ENCODE measurements around the gene SYNRG. TPM values are rescaled to one million over a fixed set of nuclear protein-coding genes. Genes with fewer than 3 reads are reported as not detected.

The SYNRG gene
- total and polyA plus RNA-seq, 4 donors, result 6.5 to 20.5 (median 15.9) TPM

DNA sequence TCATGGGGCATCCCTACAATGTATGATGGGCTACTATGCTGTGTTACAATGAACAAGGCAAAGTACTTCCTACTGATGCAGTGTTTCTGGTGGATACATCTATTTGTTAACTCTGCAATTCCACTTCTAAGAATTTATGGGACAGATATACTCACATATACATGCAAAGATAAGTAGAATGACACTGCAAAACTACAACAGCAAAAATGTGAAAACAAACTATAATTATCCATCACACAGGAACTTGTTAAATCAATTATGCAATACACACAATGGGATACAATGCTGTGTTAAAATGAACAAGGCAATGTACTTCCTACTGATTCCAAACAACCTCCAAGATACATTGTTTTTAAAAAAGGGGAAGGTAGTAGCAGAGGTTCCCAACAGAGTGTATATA is 30.8 kb upstream of the SYNRG start (continued):
- TF ChIP-seq, protein P1, sequence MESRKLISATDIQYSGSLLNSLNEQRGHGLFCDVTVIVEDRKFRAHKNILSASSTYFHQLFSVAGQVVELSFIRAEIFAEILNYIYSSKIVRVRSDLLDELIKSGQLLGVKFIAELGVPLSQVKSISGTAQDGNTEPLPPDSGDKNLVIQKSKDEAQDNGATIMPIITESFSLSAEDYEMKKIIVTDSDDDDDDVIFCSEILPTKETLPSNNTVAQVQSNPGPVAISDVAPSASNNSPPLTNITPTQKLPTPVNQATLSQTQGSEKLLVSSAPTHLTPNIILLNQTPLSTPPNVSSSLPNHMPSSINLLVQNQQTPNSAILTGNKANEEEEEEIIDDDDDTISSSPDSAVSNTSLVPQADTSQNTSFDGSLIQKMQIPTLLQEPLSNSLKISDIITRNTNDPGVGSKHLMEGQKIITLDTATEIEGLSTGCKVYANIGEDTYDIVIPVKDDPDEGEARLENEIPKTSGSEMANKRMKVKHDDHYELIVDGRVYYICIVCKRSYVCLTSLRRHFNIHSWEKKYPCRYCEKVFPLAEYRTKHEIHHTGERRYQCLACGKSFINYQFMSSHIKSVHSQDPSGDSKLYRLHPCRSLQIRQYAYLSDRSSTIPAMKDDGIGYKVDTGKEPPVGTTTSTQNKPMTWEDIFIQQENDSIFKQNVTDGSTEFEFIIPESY (IDR thresholded peaks at IDR 0.05), result no peak
- TF ChIP-seq FOXA2 (IDR thresholded peaks at IDR 0.05) (no peak), TAF1 (conservative IDR thresholded peaks at IDR 0.05) (no peak), RAD21 (IDR thresholded peaks at IDR 0.05) (no peak), FOXA1 (IDR thresholded peaks at IDR 0.05) (no peak), YY1 (IDR thresholded peaks at IDR 0.05) (no peak)
- TF ChIP-seq, protein P2, sequence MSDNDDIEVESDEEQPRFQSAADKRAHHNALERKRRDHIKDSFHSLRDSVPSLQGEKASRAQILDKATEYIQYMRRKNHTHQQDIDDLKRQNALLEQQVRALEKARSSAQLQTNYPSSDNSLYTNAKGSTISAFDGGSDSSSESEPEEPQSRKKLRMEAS (IDR thresholded peaks at IDR 0.05), result no peak

DNA sequence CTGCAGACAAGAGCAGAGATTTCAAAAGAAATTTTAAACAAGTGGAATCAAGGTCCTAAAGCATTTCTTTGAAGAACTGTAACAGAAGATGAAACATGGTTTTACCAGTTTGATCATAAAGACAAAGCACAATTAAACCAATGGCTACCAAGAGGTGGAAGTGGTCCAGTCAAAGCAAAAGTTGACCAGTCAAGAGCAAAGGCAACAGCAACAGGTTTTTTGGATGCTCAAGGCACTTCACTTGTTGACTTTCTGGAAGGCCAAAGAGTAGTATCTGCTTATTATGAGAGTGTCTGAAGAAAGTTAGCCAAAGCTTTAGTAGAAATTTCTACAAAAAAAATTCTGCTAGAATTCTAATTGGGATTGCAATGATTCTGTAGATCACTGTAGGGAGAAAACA is 28.7 kb upstream of the SYNRG start:
- TF ChIP-seq, protein P3, sequence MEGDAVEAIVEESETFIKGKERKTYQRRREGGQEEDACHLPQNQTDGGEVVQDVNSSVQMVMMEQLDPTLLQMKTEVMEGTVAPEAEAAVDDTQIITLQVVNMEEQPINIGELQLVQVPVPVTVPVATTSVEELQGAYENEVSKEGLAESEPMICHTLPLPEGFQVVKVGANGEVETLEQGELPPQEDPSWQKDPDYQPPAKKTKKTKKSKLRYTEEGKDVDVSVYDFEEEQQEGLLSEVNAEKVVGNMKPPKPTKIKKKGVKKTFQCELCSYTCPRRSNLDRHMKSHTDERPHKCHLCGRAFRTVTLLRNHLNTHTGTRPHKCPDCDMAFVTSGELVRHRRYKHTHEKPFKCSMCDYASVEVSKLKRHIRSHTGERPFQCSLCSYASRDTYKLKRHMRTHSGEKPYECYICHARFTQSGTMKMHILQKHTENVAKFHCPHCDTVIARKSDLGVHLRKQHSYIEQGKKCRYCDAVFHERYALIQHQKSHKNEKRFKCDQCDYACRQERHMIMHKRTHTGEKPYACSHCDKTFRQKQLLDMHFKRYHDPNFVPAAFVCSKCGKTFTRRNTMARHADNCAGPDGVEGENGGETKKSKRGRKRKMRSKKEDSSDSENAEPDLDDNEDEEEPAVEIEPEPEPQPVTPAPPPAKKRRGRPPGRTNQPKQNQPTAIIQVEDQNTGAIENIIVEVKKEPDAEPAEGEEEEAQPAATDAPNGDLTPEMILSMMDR (IDR thresholded peaks at IDR 0.05; ENCODE audit: low read depth, low read length, missing input control), result no peak
- TF ChIP-seq GABPA (IDR thresholded peaks at IDR 0.05 in 1 of 2, conservative IDR thresholded peaks at IDR 0.05 in 1 of 2) (no peak), RXRA (IDR thresholded peaks at IDR 0.05) (no peak), FOXA1 (IDR thresholded peaks at IDR 0.05) (no peak), SP1 (IDR thresholded peaks at IDR 0.05) (no peak), HNF4A (conservative IDR thresholded peaks at IDR 0.05) (no peak), JUND (IDR thresholded peaks at IDR 0.05) (no peak), TAF1 (conservative IDR thresholded peaks at IDR 0.05) (no peak), FOXA2 (IDR thresholded peaks at IDR 0.05) (no peak), EGR1 (IDR thresholded peaks at IDR 0.05; ENCODE audit: low read depth in 2 of 2) (no peak), HNF4G (IDR thresholded peaks at IDR 0.05) (no peak), NR2F2 (IDR thresholded peaks at IDR 0.05) (no peak), YY1 (IDR thresholded peaks at IDR 0.05) (no peak), RAD21 (IDR thresholded peaks at IDR 0.05) (no peak)
- TF ChIP-seq, protein P2 (IDR thresholded peaks at IDR 0.05), result no peak
- TF ChIP-seq, protein P4, sequence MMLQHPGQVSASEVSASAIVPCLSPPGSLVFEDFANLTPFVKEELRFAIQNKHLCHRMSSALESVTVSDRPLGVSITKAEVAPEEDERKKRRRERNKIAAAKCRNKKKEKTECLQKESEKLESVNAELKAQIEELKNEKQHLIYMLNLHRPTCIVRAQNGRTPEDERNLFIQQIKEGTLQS (IDR thresholded peaks at IDR 0.05), result no peak
- TF ChIP-seq, protein P1 (IDR thresholded peaks at IDR 0.05), result no peak
- TF ChIP-seq, protein P5, sequence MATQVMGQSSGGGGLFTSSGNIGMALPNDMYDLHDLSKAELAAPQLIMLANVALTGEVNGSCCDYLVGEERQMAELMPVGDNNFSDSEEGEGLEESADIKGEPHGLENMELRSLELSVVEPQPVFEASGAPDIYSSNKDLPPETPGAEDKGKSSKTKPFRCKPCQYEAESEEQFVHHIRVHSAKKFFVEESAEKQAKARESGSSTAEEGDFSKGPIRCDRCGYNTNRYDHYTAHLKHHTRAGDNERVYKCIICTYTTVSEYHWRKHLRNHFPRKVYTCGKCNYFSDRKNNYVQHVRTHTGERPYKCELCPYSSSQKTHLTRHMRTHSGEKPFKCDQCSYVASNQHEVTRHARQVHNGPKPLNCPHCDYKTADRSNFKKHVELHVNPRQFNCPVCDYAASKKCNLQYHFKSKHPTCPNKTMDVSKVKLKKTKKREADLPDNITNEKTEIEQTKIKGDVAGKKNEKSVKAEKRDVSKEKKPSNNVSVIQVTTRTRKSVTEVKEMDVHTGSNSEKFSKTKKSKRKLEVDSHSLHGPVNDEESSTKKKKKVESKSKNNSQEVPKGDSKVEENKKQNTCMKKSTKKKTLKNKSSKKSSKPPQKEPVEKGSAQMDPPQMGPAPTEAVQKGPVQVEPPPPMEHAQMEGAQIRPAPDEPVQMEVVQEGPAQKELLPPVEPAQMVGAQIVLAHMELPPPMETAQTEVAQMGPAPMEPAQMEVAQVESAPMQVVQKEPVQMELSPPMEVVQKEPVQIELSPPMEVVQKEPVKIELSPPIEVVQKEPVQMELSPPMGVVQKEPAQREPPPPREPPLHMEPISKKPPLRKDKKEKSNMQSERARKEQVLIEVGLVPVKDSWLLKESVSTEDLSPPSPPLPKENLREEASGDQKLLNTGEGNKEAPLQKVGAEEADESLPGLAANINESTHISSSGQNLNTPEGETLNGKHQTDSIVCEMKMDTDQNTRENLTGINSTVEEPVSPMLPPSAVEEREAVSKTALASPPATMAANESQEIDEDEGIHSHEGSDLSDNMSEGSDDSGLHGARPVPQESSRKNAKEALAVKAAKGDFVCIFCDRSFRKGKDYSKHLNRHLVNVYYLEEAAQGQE (IDR thresholded peaks at IDR 0.05), result no peak
- Histone ChIP-seq H3K4me1 (ENCODE audit: control insufficient read depth in 4 of 4, insufficient read depth in 4 of 4, low read length in 3 of 4) (peaks cover 3 to 11% (median 9%) of the 10 kb centered on the region in 4 donors), H3K27ac (ENCODE audit: low read depth in 1 of 2, low read length in 2 of 2) (no peak overlapping the region), H3K27me3 (ENCODE audit: control insufficient read depth in 4 of 4, insufficient read depth in 4 of 4, low read length in 3 of 4) (no peaks in the 10 kb centered on the region), H3K4me3 (ENCODE audit: low read depth in 1 of 3, low read length in 3 of 3) (no peak overlapping the region), H3K9me3 (ENCODE audit: control insufficient read depth in 4 of 4, low read length in 3 of 4) (no peaks in the 10 kb centered on the region), H3K36me3 (ENCODE audit: control insufficient read depth in 4 of 4, insufficient read depth in 3 of 4, low read depth in 1 of 4, low read length in 3 of 4) (peaks cover 4 to 28% (median 10%) of the 10 kb centered on the region in 4 donors), H3K9ac (ENCODE audit: low read depth in 1 of 2, low read length in 2 of 2) (no peak overlapping the region)
- no peak for DNase-seq (ENCODE audit: low spot score)

Data from liver (tissue), 9 donors.